Measurements from ENCODE around the gene SORCS2. TPM values are rescaled to one million over a fixed set of nuclear protein-coding genes. Genes with fewer than 3 reads are reported as not detected.

Gene SORCS2
- polyA plus RNA-seq, 1 of the 3 experiments (the other 2 are of a cell fraction): 1.6 TPM

DNA sequence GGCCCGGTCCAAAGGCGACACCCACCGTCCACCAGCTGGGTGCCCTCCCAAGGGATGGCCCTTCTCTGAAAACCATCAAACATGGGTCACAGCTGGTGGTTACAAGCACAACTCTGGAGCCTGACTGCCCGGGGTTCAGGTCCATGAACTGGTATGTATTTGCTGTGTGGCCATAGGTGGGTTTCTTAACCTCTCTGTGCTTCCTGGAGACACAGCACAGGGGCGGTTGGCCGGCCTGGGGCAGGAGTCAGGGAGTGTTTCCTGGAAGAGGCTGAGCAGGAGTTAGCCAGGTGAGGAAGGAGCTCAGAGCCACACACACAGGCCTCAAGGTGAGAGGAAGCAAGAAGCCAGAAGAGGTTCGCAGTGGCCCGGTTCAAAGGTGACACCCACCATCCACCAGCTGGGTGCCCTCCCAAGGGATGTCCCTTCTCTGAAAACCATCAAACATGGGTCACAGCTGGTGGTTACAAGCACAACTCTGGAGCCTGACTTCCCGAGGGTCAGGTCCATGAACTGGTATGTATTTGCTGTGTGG lies 486.0 kb downstream of the SORCS2 start (continued):
- TF ChIP-seq, protein P1, sequence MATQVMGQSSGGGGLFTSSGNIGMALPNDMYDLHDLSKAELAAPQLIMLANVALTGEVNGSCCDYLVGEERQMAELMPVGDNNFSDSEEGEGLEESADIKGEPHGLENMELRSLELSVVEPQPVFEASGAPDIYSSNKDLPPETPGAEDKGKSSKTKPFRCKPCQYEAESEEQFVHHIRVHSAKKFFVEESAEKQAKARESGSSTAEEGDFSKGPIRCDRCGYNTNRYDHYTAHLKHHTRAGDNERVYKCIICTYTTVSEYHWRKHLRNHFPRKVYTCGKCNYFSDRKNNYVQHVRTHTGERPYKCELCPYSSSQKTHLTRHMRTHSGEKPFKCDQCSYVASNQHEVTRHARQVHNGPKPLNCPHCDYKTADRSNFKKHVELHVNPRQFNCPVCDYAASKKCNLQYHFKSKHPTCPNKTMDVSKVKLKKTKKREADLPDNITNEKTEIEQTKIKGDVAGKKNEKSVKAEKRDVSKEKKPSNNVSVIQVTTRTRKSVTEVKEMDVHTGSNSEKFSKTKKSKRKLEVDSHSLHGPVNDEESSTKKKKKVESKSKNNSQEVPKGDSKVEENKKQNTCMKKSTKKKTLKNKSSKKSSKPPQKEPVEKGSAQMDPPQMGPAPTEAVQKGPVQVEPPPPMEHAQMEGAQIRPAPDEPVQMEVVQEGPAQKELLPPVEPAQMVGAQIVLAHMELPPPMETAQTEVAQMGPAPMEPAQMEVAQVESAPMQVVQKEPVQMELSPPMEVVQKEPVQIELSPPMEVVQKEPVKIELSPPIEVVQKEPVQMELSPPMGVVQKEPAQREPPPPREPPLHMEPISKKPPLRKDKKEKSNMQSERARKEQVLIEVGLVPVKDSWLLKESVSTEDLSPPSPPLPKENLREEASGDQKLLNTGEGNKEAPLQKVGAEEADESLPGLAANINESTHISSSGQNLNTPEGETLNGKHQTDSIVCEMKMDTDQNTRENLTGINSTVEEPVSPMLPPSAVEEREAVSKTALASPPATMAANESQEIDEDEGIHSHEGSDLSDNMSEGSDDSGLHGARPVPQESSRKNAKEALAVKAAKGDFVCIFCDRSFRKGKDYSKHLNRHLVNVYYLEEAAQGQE (IDR thresholded peaks at IDR 0.05; ENCODE audit: low read depth, low read length): no peak
- TF ChIP-seq RCOR1 (IDR thresholded peaks at IDR 0.05; ENCODE audit: low read length) (no peak), MEF2A (IDR thresholded peaks at IDR 0.05; ENCODE audit: borderline replicate concordance, low read depth) (no peak)

DNA sequence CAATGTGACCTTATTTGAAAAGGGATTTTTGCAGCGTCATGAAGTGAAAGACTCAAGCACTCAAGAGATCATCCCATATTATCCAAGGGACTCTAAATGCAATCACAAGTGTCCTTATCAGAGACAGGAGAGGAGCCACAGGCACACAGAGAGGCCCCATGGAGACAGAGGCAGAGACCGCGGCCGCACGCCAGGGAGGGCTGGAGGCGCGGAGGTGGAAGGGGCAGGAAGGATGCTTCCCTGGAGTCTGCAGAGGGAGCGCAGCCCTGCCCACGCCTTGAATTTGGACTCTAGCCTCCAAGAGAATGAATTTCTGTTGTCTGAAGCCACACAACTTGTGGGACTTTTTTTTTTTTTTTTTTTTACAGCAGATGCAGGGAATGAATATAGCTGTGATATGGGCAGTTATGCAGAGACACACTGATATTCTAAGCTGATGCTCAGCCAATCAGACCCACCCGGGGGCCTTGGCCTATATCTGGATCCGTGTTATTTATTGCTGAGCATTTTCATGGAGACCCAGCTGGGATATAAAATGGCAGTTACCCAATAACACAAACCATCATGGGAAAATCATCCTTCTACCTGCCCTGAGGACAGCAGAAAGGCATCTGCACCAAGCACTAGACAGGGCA lies 487.2 kb downstream of the SORCS2 start:
- Histone ChIP-seq H3K9me3 (no peaks in the 10 kb centered on the region), H2AFZ (ENCODE audit: low read depth) (no peak overlapping the region), H3K27ac (ENCODE audit: low read depth in 2 of 2, low read length in 1 of 2) (no peak overlapping the region), H3K36me3 (replicated peaks in 1 of 2; ENCODE audit: control insufficient read depth in 1 of 2, insufficient read depth in 2 of 2, low read length in 1 of 2) (no peaks in the 10 kb centered on the region), H3K9ac (no peak overlapping the region), H3K4me3 (ENCODE audit: low read depth in 2 of 2, low read length in 1 of 2) (no peak overlapping the region), H3K79me2 (ENCODE audit: insufficient read depth) (no peaks in the 10 kb centered on the region), H3K4me2 (no peak overlapping the region), H4K20me1 (ENCODE audit: insufficient read depth) (no peaks in the 10 kb centered on the region), H3K27me3 (ENCODE audit: insufficient read depth) (no peaks in the 10 kb centered on the region), H3K4me1 (ENCODE audit: control insufficient read depth in 1 of 2, insufficient read depth in 2 of 2, low read depth in 1 of 2, low read length in 1 of 2) (peaks cover 0 to 6% of the 10 kb centered on the region in 2 experiments; a peak in 1 of 4 replicates), H3F3A (replicated peaks; ENCODE audit: insufficient read depth) (no peaks in the 10 kb centered on the region), H3K9me2 (no peaks in the 10 kb centered on the region)
- POLR2A ChIA-PET: no interaction called here
- 80% methylated on average over 11 of the region's 11 CpGs for WGBS (ENCODE audit: low lambda C conversion rate)
- CTCF ChIA-PET: interaction anchor here (1.4 to 1.6 kb wide), 3 partner anchors 9 to 355 kb away, joined by 3 to 5 read pairs (median 4); no protein-coding TSS in a partner anchor
- no peak for TF ChIP-seq RFX5 (IDR thresholded peaks at IDR 0.05; ENCODE audit: low read length)
- TF ChIP-seq, protein P1 (IDR thresholded peaks at IDR 0.05; ENCODE audit: low read depth, low read length): no peak
- DNase-seq: no peak

DNA sequence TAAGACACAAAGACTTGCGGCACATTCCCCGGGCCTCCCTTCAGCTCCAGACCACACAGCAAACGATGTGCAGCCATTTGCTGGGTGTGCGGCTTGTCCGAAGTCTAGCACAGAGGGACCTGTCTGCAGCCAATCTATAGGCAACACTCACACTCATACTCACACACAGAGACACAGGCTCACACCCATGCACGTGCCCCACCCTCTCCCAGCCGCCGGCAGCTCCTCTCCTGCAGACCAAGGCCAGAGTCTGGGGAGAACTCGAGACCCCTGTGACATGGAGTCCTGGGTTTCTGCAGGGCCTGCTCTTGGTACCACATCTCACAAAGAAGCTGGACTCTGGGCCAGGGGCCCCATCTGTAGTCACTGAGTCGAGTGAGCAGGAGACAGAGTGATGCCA lies 487.8 kb downstream of the SORCS2 start:
- no peak overlapping the region for H3K9ac ChIP-seq
- no peak for DNase-seq
- H3K9me2 ChIP-seq: no peaks in the 10 kb centered on the region
- H3K4me1 ChIP-seq (ENCODE audit: control insufficient read depth in 1 of 2, insufficient read depth in 2 of 2, low read depth in 1 of 2, low read length in 1 of 2): peaks cover 0 to 6% of the 10 kb centered on the region in 2 experiments; a peak in 1 of 4 replicates
- WGBS (ENCODE audit: low lambda C conversion rate): 60% methylated on average over 5 of the region's 10 CpGs
- no peak overlapping the region for H3K4me3 ChIP-seq (ENCODE audit: low read depth in 2 of 2, low read length in 1 of 2)
- POLR2A ChIA-PET: no interaction called here
- CTCF ChIA-PET: interaction anchor here (0.7 to 1.6 kb wide), 3 partner anchors 10 to 29 kb away, joined by 3 to 5 read pairs (median 4); no protein-coding TSS in a partner anchor
- no peaks in the 10 kb centered on the region for H3K27me3 ChIP-seq (ENCODE audit: insufficient read depth)
- H2AFZ ChIP-seq (ENCODE audit: low read depth): no peak overlapping the region
- H3K9me3 ChIP-seq: no peaks in the 10 kb centered on the region
- H3F3A ChIP-seq (replicated peaks; ENCODE audit: insufficient read depth): no peaks in the 10 kb centered on the region
- no peak overlapping the region for H3K27ac ChIP-seq (ENCODE audit: low read depth in 2 of 2, low read length in 1 of 2)
- H4K20me1 ChIP-seq (ENCODE audit: insufficient read depth): no peaks in the 10 kb centered on the region
- H3K36me3 ChIP-seq (replicated peaks in 1 of 2; ENCODE audit: control insufficient read depth in 1 of 2, insufficient read depth in 2 of 2, low read length in 1 of 2): no peaks in the 10 kb centered on the region
- no peaks in the 10 kb centered on the region for H3K79me2 ChIP-seq (ENCODE audit: insufficient read depth)
- no peak overlapping the region for H3K4me2 ChIP-seq
- no peak for TF ChIP-seq YY1 (IDR thresholded peaks at IDR 0.05; ENCODE audit: low read depth)
- no peak for TF ChIP-seq GABPA (IDR thresholded peaks at IDR 0.05; ENCODE audit: low read depth)
- no peak for TF ChIP-seq RAD21 (IDR thresholded peaks at IDR 0.05; ENCODE audit: low read length)
- TF ChIP-seq TEAD4 (IDR thresholded peaks at IDR 0.05; ENCODE audit: borderline replicate concordance, insufficient read depth): no peak
- TF ChIP-seq, protein P2, sequence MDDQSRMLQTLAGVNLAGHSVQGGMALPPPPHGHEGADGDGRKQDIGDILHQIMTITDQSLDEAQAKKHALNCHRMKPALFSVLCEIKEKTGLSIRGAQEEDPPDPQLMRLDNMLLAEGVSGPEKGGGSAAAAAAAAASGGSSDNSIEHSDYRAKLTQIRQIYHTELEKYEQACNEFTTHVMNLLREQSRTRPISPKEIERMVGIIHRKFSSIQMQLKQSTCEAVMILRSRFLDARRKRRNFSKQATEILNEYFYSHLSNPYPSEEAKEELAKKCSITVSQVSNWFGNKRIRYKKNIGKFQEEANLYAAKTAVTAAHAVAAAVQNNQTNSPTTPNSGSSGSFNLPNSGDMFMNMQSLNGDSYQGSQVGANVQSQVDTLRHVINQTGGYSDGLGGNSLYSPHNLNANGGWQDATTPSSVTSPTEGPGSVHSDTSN (IDR thresholded peaks at IDR 0.05): no peak
- TF ChIP-seq RCOR1 (IDR thresholded peaks at IDR 0.05; ENCODE audit: low read length): no peak
- TF ChIP-seq, protein P3, sequence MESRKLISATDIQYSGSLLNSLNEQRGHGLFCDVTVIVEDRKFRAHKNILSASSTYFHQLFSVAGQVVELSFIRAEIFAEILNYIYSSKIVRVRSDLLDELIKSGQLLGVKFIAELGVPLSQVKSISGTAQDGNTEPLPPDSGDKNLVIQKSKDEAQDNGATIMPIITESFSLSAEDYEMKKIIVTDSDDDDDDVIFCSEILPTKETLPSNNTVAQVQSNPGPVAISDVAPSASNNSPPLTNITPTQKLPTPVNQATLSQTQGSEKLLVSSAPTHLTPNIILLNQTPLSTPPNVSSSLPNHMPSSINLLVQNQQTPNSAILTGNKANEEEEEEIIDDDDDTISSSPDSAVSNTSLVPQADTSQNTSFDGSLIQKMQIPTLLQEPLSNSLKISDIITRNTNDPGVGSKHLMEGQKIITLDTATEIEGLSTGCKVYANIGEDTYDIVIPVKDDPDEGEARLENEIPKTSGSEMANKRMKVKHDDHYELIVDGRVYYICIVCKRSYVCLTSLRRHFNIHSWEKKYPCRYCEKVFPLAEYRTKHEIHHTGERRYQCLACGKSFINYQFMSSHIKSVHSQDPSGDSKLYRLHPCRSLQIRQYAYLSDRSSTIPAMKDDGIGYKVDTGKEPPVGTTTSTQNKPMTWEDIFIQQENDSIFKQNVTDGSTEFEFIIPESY (IDR thresholded peaks at IDR 0.05; ENCODE audit: borderline replicate concordance, low read depth): no peak
- no peak for TF ChIP-seq EZH2phosphoT487 (IDR thresholded peaks at IDR 0.05; ENCODE audit: borderline replicate concordance, low read depth)
- no peak for TF ChIP-seq FOXJ3 (CRISPR knock-in tag; IDR thresholded peaks at IDR 0.05)

All from SK-N-SH (cell line).